BJ (cell line): ENCODE results near the gene C5orf15. TPM values are rescaled to one million over a fixed set of nuclear protein-coding genes. Genes with fewer than 3 reads are reported as not detected.

Experiments
- CTCF ChIA-PET: fragments of 350-600 bp; formaldehyde crosslinking; extraction: SDS; loops from one replicate; lab custom pipeline; 2021; ENCODE audit warnings: antibody characterized with exemption, inconsistent platforms; lab: Yijun Ruan, JAX
- POLR2A ChIA-PET: fragments of 300-600 bp; sonication (Branson Sonifier 250); formaldehyde crosslinking; extraction: SDS; loops from one replicate; lab custom pipeline; 2021; ENCODE audit warnings: antibody characterized with exemption; lab: Charles Lee
- DNase-seq: peaks from one replicate; pipeline ENCODE4 v3.0.0-alpha.2; 2011; ENCODE audit warnings: low read depth
- H3K27me3 ChIP-seq: 2 replicates; pipeline ENCODE4 v1.6.0; 2011; ENCODE audit warnings: low read length; ENCODE audit not compliant: control insufficient read depth, insufficient read depth
- H3K36me3 ChIP-seq: 2 replicates; pipeline ENCODE4 v1.5.1; 2011; ENCODE audit warnings: low read length; ENCODE audit not compliant: control insufficient read depth, insufficient read depth
- H3K4me3 ChIP-seq: 2 replicates; pipeline ENCODE4 v1.5.1; 2011; ENCODE audit warnings: low read depth, mild to moderate bottlenecking, control low read depth, low read length
- CTCF ChIP-seq: IDR thresholded peaks from 2 replicates; pipeline ENCODE4 v1.5.1; 2011; ENCODE audit warnings: low read depth, mild to moderate bottlenecking, control low read depth, inconsistent platforms, low read length, moderate library complexity; ENCODE audit not compliant: insufficient read depth
- polyA plus RNA-seq: library from polyadenylated mRNA; depleted of rRNA; stranded (reverse); fragments of >200 nt; gene quantifications from 2 replicates; pipeline ENCODE4 v1.2.3, GENCODE V29; 2011

The C5orf15 gene
- polyA plus RNA-seq, 1 experiment = 48.1 TPM

DNA sequence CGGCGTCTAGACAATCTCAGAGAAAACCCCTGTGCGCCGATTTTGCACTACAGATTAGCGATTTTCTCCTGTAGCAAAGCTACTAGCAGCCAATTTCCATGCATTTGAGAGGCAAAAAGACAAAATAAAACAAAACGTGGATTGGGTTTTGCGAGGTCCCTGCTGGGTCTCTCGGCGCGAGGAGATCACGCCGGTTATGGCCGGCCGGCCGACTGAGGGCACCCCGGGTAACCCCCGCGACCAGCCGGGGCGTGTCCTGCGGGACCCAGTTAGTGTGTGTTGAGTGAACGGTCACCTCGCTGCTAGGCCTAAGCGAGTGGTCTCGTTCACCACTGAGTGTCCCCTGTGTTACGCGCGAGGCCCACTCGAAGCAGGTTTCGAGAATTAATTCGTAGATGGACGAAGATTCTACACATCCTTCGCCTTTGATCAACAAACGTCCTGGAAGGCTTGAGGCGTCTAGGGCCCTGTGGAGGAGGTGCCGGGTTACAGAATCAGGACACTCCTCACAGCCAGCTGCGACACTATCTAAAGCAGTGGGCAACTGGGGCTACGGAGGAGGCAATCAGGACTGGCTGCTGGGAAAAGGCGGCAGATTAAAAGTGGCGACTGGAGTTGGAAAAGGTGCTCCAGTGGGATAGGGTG, 37.1 kb upstream of the C5orf15 start:
- ChIA-PET POLR2A (interaction anchor here (0.5 kb wide), 1 partner anchor 1940 kb away, joined by 10 read pairs; no protein-coding TSS in a partner anchor), CTCF (interaction anchor here (0.7 to 1.9 kb wide), 5 partner anchors 9 to 136 kb away, joined by 4 to 6 read pairs (median 4); no protein-coding TSS in a partner anchor)
- H3K4me3 ChIP-seq = peak overlapping the region; percentile 74
- H3K27me3 ChIP-seq = no peaks in the 10 kb centered on the region
- no peak for DNase-seq
- no peak for TF ChIP-seq CTCF
- H3K36me3 ChIP-seq = peaks cover 5% of the 10 kb centered on the region

DNA sequence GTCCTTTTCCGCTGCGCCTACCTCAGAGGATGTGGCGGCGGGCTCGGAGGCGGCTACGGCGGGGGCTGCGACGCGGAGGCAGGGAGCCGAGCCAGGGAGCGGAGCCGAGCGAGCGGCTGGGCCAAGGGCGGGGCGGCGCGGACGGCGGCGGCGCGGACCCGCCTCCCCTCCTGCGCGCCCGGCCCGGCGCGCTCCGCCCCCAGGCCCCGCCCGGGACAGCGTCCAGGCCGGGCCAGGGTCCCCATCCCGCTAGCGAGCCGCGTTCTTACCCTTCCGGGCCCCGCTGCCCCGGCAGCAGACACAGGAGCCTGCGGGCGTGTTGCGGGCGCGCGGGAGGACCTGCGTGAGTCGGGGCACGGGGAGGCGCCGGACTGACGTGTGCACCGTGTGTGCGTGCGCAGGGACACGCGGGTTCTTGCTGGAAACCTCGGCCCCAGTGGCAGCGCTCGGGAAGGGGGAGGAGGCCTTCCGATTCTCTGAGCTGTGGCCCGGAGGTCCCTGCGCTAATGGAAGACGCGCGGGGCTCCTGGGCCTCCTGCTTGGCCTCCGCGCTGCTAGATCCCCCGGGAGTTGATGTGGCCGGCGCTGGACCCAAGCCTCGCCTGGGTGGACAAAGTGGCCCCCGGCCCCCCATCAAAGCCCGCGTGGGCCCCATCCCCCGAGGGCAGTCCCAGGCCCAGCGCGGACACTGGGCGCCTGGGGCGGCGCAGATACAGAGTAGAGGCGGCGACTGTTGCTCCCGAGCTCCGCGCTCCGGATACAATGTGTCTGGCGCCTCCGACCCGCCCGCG, 36.4 kb upstream of the C5orf15 start, which contains the start of gene VDAC1:
TSS of gene VDAC1 (minus strand) at position 350 of the 791 bp plus-strand sequence. CDS start 11,963 bp downstream, outside the sequence.
- H3K27me3 ChIP-seq = no peaks in the 10 kb centered on the region
- DNase-seq = peak; percentile 26
- ChIA-PET CTCF (interaction anchor here (0.7 to 1.3 kb wide), 6 partner anchors 12 to 136 kb away, joined by 3 to 6 read pairs (median 4); no protein-coding TSS in a partner anchor), POLR2A (interaction anchor here (0.5 kb wide), 1 partner anchor 1940 kb away, joined by 10 read pairs; no protein-coding TSS in a partner anchor)
- TF ChIP-seq CTCF = peak; percentile 24; the same call in 1 of the 2 replicates
- peak within 1 kb of the TSS; percentile 74 for H3K4me3 ChIP-seq
- peaks cover 6% of the 10 kb centered on the region for H3K36me3 ChIP-seq

GRCh38 chr5:134003817-134004625, 35.6 kb upstream of the C5orf15 start:
- H3K4me3 ChIP-seq = peak overlapping the region; percentile 74
- H3K27me3 ChIP-seq = no peaks in the 10 kb centered on the region
- POLR2A ChIA-PET = no interaction called here
- CTCF ChIA-PET = interaction anchor here (0.8 to 1.3 kb wide), 4 partner anchors 11 to 35 kb away, joined by 3 to 6 read pairs (median 4); no protein-coding TSS in a partner anchor
- no peak for TF ChIP-seq CTCF
- DNase-seq = no peak
- peaks cover 8% of the 10 kb centered on the region for H3K36me3 ChIP-seq

DNA sequence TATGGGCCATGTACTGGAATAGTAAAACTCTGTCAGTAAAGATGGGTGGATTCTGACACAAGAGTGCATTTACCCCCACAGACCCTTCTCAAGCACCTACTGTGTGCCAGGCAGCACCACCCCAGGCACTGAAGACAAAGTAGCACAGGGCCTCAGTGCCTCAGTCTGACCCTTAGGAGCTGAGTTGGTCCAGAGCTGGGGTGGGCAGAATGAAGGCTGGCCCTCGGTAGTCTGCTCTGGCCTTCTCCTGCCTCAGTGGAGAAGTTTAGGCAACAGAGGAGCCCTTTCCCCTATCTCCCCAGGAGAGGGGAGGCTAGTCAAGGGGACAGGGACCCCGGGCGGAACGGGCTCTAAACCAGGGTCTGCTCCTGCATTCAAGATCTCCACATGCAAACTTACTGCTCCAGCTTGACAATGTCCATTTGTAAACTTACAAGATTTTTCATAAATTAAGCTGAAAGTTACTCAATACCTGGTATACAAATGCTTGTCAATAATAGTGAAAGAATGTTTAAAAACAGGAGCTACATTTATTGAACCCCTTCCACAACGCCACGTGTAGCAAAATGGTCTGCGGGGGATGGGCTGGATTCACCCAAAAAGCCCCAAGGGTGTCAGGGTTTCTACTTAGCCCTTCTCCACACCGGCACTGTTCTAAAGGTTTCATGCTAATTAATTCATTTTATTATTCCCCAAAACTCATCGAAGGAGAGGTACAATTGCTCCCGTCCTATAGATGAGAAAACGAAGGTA, 34.8 kb upstream of the C5orf15 start:
- Histone ChIP-seq H3K36me3 (peaks cover 8% of the 10 kb centered on the region), H3K4me3 (peak overlapping the region; percentile 74), H3K27me3 (no peaks in the 10 kb centered on the region)
- no peak for TF ChIP-seq CTCF
- DNase-seq = no peak
- CTCF ChIA-PET = interaction anchor here (1.0 kb wide), 1 partner anchor 10 kb away, joined by 3 read pairs; no protein-coding TSS in a partner anchor
- POLR2A ChIA-PET = interaction anchor here (0.6 kb wide), 1 partner anchor 1391 kb away, joined by 3 read pairs; no protein-coding TSS in a partner anchor
